ENCODE measurements around the gene MAST4. TPM values are rescaled to one million over a fixed set of nuclear protein-coding genes. Genes with fewer than 3 reads are reported as not detected.

The MAST4 gene
- total and polyA plus RNA-seq, 2 of the 8 experiments (the other 6 are each of a cell fraction or from before 2014, with no cell fraction given): 1.5 to 2.6 TPM

DNA sequence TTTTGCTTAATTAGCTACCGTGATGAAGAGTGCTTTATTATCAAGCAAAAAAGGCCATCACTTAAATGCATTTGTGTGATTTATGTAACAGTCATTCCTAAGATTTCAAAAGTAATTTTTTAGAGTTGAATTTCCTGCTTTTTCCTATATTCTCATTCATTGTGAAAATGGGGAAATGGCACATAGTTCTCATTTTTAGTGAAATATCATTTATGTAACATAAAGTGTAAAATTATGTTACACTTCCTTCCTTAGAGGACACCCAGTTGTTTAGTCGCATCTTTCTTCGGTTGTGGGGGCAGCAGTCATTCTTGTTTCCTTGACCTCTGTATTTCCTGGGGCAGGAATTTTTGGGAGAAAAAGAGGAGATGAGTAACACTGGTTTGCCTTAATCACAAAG lies 142.8 kb downstream of the MAST4 start:
- ChIA-PET POLR2A (ENCODE audit: partially characterized antibody) (no interaction called here), CTCF (ENCODE audit: partially characterized antibody) (interaction anchor here (0.6 kb wide), 1 partner anchor 419 kb away, joined by 4 read pairs; no protein-coding TSS in a partner anchor)
- Histone ChIP-seq H3K4me1 (replicated peaks in 1 of 4; ENCODE audit: control insufficient read depth in 3 of 4, insufficient read depth in 4 of 4, low read length in 3 of 4) (no peaks in the 10 kb centered on the region), H2BK20ac (ENCODE audit: low read length) (no peak overlapping the region), H3K79me1 (ENCODE audit: low read depth, low read length) (no peaks in the 10 kb centered on the region), H2BK5ac (ENCODE audit: low read depth, low read length) (no peak overlapping the region), H2AK5ac (ENCODE audit: low read depth, low read length) (no peak overlapping the region), H3K9ac (replicated peaks in 1 of 4; ENCODE audit: extremely low read depth in 1 of 4, low read depth in 3 of 4, low read length in 3 of 4) (no peak overlapping the region), H4K91ac (replicated peaks; ENCODE audit: insufficient read length, low read length) (no peak overlapping the region), H3K23ac (ENCODE audit: insufficient read length) (no peak overlapping the region), H3K18ac (ENCODE audit: extremely low read depth, low read length) (no peak overlapping the region), H3K4me2 (ENCODE audit: insufficient read depth in 1 of 2, low read depth in 2 of 2, low read length in 2 of 2) (no peak overlapping the region), H3K36me3 (ENCODE audit: control insufficient read depth in 2 of 4, insufficient read depth in 4 of 4, low read length in 3 of 4) (no peaks in the 10 kb centered on the region), H3K14ac (ENCODE audit: insufficient read length) (no peak overlapping the region), H2BK15ac (ENCODE audit: low read length) (no peak overlapping the region), H3K23me2 (ENCODE audit: low read depth, low read length) (no peaks in the 10 kb centered on the region), H4K20me1 (replicated peaks in 1 of 2; ENCODE audit: control insufficient read depth in 1 of 2, insufficient read depth in 2 of 2, low read length in 2 of 2) (no peaks in the 10 kb centered on the region), H3K9me3 (ENCODE audit: insufficient read depth in 2 of 2, low read depth in 1 of 2, low read length in 1 of 2) (no peaks in the 10 kb centered on the region), H4K8ac (ENCODE audit: extremely low read depth, insufficient read depth, low read length) (no peak overlapping the region), H4K5ac (ENCODE audit: insufficient read length, low read depth, low read length) (no peak overlapping the region), H3K56ac (replicated peaks; ENCODE audit: insufficient read length, low read depth, low read length) (no peak overlapping the region), H2BK120ac (replicated peaks; ENCODE audit: low read depth, low read length) (no peak overlapping the region), H3K27me3 (replicated peaks in 1 of 4; ENCODE audit: control insufficient read depth in 3 of 4, extremely low read depth in 1 of 4, insufficient read depth in 3 of 4, low read length in 3 of 4) (no peaks in the 10 kb centered on the region), H3K27ac (ENCODE audit: low read depth, low read length) (no peak overlapping the region), H3K79me2 (ENCODE audit: control insufficient read depth in 1 of 2, insufficient read depth in 2 of 2, low read length in 2 of 2) (no peaks in the 10 kb centered on the region), H3K4me3 (ENCODE audit: extremely low read depth in 1 of 4, insufficient read depth in 2 of 4, low read depth in 3 of 4, low read length in 4 of 4) (no peak overlapping the region), H2AFZ (ENCODE audit: low read length) (no peak overlapping the region), H3K4ac (replicated peaks; ENCODE audit: insufficient read length, low read depth, low read length) (no peak overlapping the region), H2BK12ac (ENCODE audit: low read depth, low read length) (no peak overlapping the region)
- FAIRE-seq: no peak
- WGBS, 2 experiments (ENCODE audit: extremely low coverage in 1 of 2, insufficient coverage in 1 of 2, insufficient read length in 1 of 2, insufficient replicate concordance in 2 of 2, low coverage in 1 of 2, low lambda C conversion rate in 2 of 2, missing lambda C conversion rate in 1 of 2): 95% methylated on average over 3 of the region's 3 CpGs; no CpG with 5 or more reads in 1 of the 2 experiments
- TF ChIP-seq E2F6 (IDR thresholded peaks at IDR 0.05): no peak
- no peak for DNase-seq (ENCODE audit: low read depth in 1 of 2, low spot score in 2 of 2)

Data from H1 (cell line).